Measurements from ENCODE around the gene PDS5A.
"Not testable (repeated sequence)": the region's sequence is repeated elsewhere in the genome, so short reads cannot be mapped to it uniquely, and the experiment has no call there.

The PDS5A gene

DNA sequence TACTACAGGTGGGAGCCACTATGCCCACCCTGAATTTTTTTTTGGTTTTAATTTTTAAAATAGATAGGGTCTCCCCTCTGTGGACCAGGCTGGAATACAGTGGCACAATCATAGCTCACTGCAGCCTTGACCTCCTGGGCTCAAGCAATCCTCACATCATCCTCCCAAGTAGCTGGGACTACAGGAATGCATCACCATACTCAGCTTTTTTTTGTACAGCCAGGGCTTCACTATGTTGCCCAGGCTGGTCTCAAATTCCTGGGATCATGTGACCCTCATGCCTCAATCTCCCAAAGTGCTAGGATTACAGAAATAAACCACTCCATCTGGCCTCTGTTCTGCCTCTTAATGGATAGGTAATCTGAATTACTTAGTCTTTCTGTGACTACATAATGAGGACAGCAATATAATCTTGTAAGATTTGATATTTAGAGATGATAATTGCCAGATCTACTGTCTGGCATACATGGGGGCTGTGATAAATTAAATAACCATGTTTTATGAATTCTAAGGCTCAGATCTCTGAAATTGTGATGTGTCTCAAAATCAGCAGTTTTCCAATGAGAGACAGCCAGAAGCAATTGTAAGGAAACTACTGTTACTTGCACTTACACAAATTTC, 26.7 kb downstream of the PDS5A start:
- no peak for DNase-seq

- DNase-seq, result no peak
Measured at GRCh38 chr4:39947963-39948362, 29.7 kb downstream of the PDS5A start.

- DNase-seq, result no peak
Measured at GRCh38 chr4:39947417-39947816, 30.3 kb downstream of the PDS5A start.

DNA sequence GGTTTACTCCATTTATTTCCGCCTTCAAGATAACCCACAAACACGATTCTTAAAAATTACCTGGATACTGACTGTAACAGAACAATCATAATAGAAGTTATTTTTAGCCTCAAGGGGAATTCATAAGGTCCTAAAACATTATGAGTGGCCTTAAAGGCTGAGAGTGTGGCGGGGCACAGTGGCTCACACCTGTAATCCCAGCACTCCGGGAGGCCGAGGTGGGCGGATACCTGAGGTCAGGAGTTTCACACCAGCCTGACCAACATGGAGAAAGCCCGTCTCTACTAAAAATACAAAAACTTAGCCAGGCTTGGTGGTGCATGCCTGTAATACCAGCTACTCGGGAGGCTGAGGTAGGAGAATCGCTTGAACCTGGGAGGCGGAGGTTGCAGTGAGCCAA, 33.5 kb downstream of the PDS5A start:
- DNase-seq, result not testable (repeated sequence)

- DNase-seq, result no peak
Measured at GRCh38 chr4:39942507-39942906, 35.2 kb downstream of the PDS5A start.

DNA sequence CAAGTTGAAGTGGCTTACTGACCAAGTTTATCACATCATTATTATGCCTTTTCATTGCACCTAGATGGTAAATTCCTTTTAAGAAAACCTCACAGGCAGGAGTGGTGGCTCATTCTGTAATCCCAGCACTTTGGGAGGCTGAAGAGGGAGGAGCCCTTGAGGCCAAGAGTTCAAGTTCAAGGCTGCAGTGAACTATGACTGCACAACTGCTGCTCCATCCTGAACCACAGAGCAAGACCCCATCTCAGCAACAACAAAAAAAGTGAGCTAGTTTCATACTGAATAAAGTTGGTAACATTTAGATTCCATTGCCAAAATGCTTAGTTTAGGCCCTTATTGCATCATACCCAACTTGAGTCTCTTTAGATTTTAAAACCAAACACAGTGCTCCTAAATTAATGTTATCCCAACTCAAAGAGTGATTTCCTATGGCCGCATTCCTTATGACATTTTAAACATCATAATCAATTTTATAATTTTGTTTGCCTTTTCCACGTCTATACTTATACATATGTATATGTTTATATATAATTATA, 36.0 kb downstream of the PDS5A start:
- no peak for DNase-seq

GRCh38 chr4:39937683-39938268, 39.9 kb downstream of the PDS5A start:
- DNase-seq, result no peak

- no peak for DNase-seq
Measured at GRCh38 chr4:39936565-39937418, 40.9 kb downstream of the PDS5A start.

DNA sequence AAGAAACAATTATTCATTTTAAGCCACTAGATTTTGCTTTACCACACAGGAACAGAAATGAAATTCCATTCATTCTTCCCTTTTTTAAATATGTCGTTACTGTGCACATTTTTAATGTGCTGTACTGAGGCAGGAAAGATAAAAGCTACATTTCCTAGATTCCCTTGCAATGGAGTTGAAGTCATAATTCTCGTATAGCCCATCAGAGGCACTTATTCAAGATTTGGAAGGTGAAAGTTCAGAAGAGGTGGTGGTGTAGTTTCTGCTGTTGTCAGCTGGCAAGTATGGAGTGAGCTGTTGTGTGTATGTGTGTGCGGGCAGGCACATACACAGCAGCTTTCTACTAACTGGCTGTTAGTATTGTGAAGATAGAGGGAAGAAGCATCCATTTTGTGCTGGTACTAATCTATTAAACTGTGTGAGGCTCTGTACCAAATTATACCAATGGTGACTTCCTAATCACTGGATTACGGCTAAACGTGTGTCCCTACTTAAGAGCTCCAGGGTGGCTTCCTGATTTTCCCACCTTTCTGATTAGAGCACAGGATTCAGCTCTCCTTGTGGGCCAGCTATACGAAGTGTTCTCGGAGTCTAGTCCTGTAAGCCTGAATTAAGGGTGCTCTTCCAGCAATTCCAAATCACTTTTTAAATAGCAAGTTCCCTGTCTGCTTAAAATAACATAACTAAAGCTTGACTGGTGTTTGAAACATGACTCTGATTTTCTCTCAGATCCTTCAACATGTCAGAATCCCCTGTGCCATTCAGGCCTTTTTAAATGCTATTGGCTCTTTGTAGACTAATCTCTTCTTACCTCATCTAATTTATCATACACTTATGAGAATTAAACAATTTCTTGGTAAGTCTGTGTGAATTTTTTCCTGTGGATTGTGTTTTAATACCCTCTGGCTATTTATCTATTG, 43.8 kb downstream of the PDS5A start:
- no peak for DNase-seq

GRCh38 chr4:39932776-39933402, 44.8 kb downstream of the PDS5A start:
- DNase-seq, result no peak

- no peak for DNase-seq
Measured at GRCh38 chr4:39931441-39931901, 46.2 kb downstream of the PDS5A start.

DNA sequence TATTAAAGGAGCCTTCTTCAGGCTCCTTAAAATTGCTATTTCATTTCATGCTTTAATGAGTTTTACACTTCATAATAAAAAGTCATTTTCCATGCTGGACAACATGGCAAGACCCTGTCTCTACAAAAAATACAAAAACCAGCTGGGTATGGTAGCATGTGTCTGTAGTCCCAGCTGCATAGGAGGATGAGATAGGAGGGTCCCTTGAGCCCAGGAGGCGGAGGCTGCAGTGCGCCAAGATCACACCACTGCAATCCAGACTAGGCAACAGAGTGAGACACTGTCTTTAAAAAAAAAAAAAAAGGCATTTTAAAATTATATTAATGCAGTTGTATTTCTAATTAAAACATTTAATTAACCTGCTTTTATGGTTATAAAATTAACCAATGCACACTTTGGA, 49.2 kb downstream of the PDS5A start:
- DNase-seq, result no peak

GRCh38 chr4:39924014-39924413, 53.7 kb downstream of the PDS5A start:
- DNase-seq, result no peak

- no peak for DNase-seq
Measured at GRCh38 chr4:39922399-39922798, 55.3 kb downstream of the PDS5A start.

- no peak for DNase-seq
Measured at GRCh38 chr4:39913471-39913870, 64.2 kb downstream of the PDS5A start.

- DNase-seq, result no peak
Measured at GRCh38 chr4:39910064-39910463, 67.6 kb downstream of the PDS5A start.

DNA sequence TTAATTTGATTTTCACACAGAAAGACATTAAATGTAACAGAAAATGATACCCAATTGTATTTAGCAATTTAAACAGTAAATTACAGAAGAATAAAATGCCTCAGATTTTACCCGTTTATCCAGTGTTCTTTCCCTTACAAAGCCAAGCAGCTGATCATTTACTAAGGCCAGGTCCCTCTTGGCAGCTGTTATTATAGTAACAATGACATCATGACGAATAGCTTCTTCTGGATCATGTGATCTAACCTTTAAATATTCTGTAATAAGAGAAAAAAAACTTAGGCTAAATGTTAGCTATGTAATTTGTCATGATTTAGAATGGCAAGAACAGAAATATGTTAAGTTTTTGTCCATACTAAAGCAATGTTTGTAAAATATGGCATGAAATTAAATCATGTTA, 69.4 kb downstream of the PDS5A start:
- no peak for DNase-seq

GRCh38 chr4:39905656-39906055, 72.1 kb downstream of the PDS5A start:
- no peak for DNase-seq

DNA sequence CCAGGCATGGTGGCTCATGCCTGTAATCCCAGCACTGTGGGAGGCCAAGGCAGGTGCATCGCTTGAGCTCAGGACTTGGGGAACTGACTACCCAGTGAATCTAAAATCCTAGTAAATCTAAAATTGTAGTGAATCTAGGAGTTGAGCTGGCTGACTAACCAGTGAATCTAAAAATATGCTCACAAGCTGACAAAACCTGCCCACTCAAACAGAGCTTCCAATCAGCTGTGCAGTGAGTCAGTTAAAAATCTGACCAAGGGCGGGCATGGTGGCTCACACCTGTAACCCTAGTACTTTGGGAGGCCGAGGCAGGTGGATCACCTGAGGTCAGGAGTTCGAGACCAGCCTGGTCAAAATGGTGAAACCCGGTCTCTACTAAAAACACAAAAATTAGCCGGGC, 72.7 kb downstream of the PDS5A start:
- not testable (repeated sequence) for DNase-seq

GRCh38 chr4:39900966-39901365, 76.7 kb downstream of the PDS5A start:
- no peak for DNase-seq

DNA sequence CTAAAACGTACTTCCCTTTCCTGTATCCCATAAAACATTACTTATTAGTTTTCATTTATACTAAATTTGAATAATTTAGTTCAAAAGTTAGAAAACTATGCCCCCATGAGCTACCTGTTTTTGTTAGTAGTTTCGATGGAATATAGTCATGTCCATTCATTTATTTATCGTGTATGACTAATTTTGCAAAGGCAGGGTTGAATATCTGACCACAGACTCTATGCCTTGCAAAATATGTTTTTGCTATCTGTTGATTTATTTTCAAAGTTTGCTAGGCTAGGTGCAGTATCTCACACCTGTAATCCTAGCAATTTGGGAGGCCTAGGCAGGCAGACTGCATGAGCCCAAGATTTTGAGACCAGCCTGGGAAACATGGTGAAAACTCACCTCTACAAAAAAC, 78.4 kb downstream of the PDS5A start:
- no peak for DNase-seq

DNA sequence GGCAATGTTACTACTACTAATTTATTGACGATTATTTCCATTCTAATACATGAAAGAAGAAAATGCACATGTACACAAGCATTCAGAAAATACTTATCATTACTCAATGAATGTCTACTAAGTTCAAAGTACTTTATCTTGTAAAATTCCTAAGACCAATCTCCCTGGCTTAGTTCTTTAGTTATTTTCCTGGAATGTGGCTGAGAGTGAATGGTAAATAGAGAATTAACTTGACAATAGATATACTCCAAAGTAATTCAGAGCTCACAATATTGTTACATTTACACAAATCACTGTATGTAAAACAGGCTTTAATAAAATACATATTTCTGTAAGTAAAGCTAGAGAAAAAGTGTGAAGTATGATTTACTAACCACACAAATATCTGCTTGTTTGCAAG, 79.7 kb downstream of the PDS5A start:
- no peak for DNase-seq
